ENCODE data around the gene EYS. TPM values are rescaled to one million over a fixed set of nuclear protein-coding genes. Genes with fewer than 3 reads are reported as not detected.
"Not testable (repeated sequence)": the region's sequence is repeated elsewhere in the genome, so short reads cannot be mapped to it uniquely, and the experiment has no call there.

The EYS gene
- total RNA-seq, 1 donor from 2014 or later, result not detected

DNA sequence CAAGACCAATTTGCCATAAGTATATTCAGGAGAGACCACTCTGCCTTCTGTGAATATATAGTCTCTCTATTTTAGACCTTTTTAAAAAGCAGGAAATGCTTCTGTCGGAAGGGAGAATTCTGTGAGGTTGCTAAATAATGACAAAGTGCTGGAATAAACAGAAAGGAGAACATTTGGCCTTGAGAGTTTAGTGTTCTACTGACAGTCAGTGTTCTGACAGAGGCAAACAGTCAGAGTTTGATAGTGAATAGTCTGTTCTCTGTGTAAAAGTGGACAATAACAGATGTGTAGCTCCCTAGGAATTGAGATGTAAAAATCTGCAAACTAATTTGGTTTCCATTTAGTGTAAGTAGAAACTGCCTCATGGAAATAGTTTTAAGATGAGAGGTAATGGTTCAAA lies 1850.8 kb downstream of the EYS start:
- no peaks in the 10 kb centered on the region for H3K36me3 ChIP-seq
- H3K4me3 ChIP-seq, result no peak overlapping the region
- H3K27ac ChIP-seq, result no peak overlapping the region
- intact Hi-C loops (cut with DNase I), result no loop called here
- no peaks in the 10 kb centered on the region for H3K9me3 ChIP-seq
- TF ChIP-seq, protein P1, sequence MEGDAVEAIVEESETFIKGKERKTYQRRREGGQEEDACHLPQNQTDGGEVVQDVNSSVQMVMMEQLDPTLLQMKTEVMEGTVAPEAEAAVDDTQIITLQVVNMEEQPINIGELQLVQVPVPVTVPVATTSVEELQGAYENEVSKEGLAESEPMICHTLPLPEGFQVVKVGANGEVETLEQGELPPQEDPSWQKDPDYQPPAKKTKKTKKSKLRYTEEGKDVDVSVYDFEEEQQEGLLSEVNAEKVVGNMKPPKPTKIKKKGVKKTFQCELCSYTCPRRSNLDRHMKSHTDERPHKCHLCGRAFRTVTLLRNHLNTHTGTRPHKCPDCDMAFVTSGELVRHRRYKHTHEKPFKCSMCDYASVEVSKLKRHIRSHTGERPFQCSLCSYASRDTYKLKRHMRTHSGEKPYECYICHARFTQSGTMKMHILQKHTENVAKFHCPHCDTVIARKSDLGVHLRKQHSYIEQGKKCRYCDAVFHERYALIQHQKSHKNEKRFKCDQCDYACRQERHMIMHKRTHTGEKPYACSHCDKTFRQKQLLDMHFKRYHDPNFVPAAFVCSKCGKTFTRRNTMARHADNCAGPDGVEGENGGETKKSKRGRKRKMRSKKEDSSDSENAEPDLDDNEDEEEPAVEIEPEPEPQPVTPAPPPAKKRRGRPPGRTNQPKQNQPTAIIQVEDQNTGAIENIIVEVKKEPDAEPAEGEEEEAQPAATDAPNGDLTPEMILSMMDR (IDR thresholded peaks at IDR 0.05), result no peak
- ATAC-seq (no peak), DNase-seq (no peak)
- no peaks in the 10 kb centered on the region for H3K4me1 ChIP-seq
- H3K27me3 ChIP-seq (ENCODE audit: low read depth), result no peaks in the 10 kb centered on the region

DNA sequence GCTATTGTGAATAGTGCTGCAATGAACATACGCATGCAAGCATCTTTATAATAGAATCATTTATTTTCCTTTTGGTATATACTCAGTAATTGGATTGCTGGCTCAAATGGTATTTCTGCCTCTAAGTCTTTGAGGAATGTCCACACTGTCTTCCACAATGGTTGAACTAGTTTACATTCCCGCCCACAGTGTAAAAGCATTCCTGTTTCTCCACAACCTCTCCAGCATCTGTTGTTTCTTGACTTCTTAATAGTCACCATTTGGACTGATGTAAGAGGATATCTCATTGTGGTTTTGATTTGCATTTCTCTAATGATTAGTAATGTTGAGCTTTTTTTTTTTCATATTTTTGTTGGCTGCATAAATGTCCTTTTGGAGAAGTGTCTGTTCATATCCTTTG lies 1862.7 kb downstream of the EYS start:
- Histone ChIP-seq H3K27ac (no peak overlapping the region), H3K27me3 (ENCODE audit: low read depth) (no peaks in the 10 kb centered on the region), H3K9me3 (no peaks in the 10 kb centered on the region), H3K4me1 (no peaks in the 10 kb centered on the region), H3K4me3 (no peak overlapping the region), H3K36me3 (no peaks in the 10 kb centered on the region)
- intact Hi-C loops (cut with DNase I), result no loop called here
- ATAC-seq (no peak), DNase-seq (no peak)
- TF ChIP-seq, protein P1 (IDR thresholded peaks at IDR 0.05), result no peak

DNA sequence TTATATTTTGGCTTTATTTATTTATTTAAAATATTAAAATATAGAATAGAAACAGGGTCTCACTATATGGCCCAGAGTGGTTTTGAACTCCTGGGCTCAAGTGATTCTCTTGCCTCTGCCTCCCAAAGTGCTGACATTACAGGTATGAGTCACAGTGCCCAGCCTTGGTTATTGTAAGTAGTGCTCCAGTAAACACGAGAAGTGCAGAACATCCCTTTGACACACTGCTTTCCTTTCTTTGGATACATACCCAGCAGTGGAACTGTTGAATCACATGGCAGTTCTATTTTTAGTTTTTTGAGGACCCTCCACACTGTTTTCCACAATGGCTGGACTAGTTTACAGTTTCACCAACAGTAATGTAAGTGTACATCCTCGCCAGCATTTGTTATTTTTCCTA lies 1867.5 kb downstream of the EYS start:
- Histone ChIP-seq H3K4me3 (no peak overlapping the region), H3K27me3 (ENCODE audit: low read depth) (no peaks in the 10 kb centered on the region), H3K27ac (no peak overlapping the region), H3K9me3 (no peaks in the 10 kb centered on the region), H3K4me1 (no peaks in the 10 kb centered on the region), H3K36me3 (no peaks in the 10 kb centered on the region)
- TF ChIP-seq, protein P1 (IDR thresholded peaks at IDR 0.05), result no peak
- ATAC-seq (no peak), DNase-seq (no peak)
- intact Hi-C loops (cut with DNase I), result no loop called here

DNA sequence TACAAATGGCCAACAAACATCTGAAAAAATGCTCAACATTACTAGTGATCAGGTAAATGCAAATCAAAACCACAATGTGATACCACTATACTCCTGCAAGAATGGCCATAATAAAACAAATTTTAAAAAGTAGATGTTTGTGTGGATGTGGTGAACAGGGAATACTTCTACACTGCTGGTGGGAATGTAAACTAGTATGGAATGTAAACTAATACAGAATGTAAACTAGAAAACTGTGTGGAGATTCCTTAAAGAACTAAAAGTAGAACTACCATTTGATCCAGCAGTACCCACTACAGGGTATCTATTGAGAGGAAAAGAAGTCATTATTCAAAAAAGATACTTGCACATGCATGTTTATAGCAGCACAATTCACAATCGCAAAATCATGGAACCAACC lies 1878.3 kb downstream of the EYS start:
- intact Hi-C loops (cut with DNase I); H3K9me3 ChIP-seq; H3K4me1 ChIP-seq; DNase-seq; H3K36me3 ChIP-seq; ATAC-seq; H3K4me3 ChIP-seq; H3K27ac ChIP-seq; H3K27me3 ChIP-seq (ENCODE audit: low read depth): not testable (repeated sequence)

DNA sequence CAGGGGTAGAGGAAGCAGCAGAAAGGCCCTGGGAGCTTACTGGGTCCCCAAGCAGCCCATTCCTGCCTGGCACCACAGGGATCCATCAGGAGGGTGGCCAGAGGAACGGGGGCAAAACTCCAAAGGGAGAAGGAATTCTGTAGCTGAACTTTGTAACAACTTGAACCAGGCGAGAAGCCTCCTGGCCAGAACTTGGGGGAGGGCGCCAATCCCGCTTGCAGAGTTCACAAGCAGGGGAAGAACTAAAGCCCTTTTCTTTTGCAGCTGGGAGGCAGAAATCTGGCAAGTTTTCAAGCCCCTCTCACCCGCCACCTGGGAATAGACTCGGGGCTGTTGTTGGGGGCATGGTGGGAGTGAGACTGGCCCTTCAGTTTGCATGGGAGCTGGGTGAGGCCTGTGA lies 1882.3 kb downstream of the EYS start:
- Histone ChIP-seq H3K36me3 (no peaks in the 10 kb centered on the region), H3K9me3 (no peaks in the 10 kb centered on the region), H3K4me1 (no peaks in the 10 kb centered on the region), H3K27ac (no peak overlapping the region), H3K4me3 (no peak overlapping the region), H3K27me3 (ENCODE audit: low read depth) (no peaks in the 10 kb centered on the region)
- TF ChIP-seq, protein P1 (IDR thresholded peaks at IDR 0.05), result no peak
- intact Hi-C loops (cut with DNase I), result no loop called here
- ATAC-seq, result no peak
- no peak for DNase-seq

DNA sequence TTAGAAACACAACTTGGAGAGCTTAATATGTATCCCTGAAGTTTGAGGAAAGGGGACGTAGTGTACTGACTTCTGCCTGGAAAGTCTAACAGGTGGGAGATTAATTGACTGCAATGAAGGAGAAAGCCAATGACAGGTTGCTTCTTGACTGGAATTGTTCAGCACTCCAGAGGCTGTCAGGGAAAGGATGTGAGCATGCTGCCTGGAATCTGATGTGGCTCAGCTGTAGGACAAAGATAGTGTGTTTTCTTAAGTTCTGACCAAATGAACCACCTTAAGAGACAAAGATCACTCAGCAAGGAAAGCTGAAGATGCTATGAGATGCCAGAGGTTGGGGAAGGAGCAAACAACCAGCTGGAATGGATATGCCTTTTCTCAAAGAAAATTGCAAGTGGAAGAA lies 1885.6 kb downstream of the EYS start:
- Histone ChIP-seq H3K27me3 (ENCODE audit: low read depth) (no peaks in the 10 kb centered on the region), H3K36me3 (no peaks in the 10 kb centered on the region), H3K4me3 (no peak overlapping the region), H3K9me3 (no peaks in the 10 kb centered on the region), H3K4me1 (no peaks in the 10 kb centered on the region), H3K27ac (no peak overlapping the region)
- DNase-seq (no peak), ATAC-seq (no peak)
- TF ChIP-seq, protein P1 (IDR thresholded peaks at IDR 0.05), result no peak
- intact Hi-C loops (cut with DNase I), result no loop called here
